Limb (tissue), 2 donors: ENCODE results near the gene SYNDIG1.
"Not testable (repeated sequence)": the region's sequence is repeated elsewhere in the genome, so short reads cannot be mapped to it uniquely, and the experiment has no call there.

Source experiments
- DNase-seq, 2 donors: peaks; one replicate each; pipeline ENCODE4 v3.0.0-alpha.2; 2016; ENCODE audit errors: extremely low spot score in 2 of 2

Gene SYNDIG1

DNA sequence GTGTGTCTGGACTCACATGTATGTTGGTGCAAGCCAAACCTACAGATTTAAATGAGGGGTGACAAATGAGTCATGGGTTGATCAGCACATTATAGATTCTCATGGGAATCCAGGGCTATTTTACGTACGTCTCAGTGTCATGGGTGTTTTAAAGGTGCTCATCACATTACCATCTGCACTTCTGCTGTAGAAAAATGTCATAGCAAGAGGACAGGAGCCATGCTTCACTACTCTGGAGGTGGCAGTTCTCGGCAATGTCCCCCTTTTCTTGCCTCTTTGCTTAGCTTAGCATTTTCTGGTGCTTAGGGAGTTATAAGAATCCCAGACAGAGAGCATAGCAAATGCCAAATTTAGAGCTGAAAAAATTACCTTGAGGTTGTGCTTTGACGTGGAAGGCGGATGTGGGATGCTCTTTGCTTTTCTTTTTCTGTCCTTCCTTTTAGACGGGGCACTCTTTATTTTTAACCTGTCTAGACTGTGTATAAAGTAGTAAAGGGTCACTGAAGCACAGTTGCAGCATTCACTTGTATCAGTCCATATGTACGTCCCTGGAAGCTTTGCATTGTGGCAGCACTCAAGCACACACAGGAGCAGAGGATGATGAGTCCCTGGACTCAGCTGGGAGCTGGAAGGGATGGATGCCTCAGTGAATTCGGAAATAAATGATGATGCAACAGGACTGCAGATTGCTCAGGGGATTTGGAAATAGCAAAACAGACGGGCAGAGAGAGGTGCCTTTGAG, 139.7 kb downstream of the SYNDIG1 start:
- no peak for DNase-seq

DNA sequence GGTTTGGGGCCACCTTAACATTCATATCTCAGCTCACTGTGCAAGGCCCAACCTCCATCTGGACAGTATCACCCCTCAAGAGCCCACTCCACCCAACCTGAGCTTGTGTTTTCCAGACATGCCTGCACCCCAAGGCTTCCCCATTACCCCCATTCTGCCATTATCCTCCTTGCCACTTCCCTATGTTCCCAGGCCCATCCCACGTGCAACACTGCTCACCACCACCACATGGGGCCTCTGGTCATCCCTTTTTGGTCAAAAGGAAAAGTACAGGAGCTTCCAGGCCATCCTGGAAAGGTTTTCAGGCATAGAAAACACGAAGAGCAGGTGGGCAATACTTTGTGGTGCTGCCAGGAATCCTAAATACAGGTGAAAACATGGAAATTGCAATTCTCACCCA, 140.3 kb downstream of the SYNDIG1 start:
- DNase-seq = no peak

DNA sequence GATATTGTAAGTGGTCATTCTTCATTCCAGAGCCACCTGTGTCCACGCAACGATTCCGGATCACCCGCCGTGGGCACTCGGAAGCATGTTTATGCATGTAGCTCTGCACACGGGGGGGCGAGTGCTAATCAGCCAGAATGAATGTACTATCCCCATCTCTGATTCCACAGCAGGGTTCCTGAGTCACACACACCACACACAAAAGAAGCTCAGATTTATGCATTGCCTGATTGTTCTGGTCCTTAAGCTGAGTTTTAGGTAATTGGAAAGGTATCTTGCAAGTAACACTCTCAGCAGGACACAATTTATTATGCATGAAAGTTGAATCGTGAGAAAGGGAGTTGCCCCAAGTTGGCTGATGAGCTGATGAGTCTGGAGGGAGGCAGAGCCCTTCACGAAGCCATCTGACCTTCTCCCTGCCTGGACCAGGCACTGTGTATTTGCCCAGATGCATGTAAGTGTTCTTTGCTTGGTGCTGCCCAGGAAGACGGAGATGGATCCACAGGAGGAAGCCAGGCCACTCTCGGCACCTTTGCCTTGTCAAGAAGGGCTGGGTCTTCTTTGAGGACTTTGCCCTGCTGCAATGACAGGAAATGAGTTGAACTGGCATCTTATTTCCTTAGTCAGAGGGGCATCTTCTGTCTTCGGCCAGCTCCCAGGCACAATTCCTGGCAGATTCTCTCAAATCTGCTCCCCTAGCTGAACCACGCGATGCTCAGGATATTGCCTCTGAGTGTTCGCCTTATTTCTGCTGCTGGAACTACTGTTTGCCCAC, 141.1 kb downstream of the SYNDIG1 start:
- no peak for DNase-seq

DNA sequence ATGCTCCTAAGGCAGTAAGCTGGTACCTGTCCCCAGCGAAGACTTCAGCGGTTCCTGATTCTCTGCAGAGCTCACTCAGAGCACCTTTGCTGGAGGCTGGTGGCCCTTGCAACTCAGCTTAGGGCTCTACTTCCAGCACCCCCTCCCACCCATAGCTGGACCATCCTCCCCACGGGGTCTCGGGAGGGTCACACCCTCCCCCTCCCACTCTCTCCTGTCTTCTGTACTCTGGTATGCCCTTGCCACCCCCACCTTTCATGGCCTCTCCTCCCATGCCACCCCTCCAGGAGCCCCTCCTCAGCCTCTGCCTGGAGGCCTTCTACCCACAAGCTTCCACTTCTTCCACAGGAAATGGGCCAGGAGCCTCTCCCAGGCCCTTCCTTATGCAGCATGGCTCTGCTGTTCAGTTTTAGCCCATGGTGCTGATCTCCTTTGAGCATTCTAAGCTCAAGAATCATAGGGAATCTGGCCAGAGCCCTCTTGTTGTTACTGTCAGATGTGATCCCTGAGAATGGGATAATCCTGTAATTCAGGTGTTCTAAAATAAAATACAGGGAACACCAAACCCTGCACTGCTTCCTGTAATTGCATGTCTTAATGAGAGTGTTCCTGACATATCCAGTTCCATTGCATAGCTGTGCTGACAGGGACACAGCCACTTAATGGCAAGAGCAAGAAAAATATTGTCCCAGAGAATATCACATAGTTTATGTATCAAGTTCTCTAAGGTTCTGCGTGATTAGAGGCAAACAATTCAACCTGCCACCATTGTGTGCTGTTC, 142.1 kb downstream of the SYNDIG1 start:
- DNase-seq = no peak

DNA sequence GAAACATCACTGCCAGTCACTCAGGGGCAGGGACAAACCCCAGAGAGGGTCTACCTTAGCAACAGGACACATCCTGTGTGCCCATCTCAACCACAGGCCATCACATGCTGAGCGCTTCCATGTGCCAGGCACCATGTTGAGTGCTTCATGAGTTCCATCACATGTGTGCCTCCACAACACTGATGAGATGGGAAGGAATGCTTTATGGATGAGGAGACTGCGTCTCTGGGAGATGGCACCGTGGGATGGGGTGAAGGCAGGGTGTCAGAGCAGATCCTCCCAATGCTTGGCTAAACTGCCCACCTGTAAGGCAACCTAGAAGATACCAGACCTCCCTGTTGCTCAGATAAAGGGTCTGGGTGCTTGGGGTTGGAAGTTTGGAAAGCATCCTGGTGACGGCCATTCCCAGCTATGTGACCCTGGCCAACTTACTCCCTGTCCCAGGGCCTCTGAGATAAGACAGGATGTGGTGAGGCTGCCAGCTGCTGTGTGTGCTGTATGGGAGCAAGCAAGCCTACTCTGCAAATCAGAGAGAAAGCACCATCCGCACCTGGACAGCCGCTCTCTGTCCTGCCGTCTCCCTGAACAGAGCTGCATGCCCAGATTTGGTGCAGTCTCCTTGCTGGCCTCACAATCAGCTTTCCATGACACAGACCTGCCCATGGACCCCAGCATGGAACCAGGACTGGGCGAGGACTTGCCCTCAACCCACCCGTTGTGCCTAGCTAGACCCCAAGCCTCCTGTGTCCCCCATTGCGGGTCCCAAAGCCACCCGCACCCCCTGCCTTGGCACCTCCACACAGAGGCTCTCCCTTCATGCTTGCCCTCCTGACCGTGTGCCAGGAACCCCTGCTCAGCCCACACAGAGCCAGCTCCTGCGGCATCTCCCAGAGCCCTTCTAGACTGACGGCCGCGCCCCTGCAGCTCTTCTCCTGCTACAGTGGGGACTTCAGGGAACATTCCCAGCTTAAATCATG, 143.7 kb downstream of the SYNDIG1 start:
- no peak for DNase-seq

DNA sequence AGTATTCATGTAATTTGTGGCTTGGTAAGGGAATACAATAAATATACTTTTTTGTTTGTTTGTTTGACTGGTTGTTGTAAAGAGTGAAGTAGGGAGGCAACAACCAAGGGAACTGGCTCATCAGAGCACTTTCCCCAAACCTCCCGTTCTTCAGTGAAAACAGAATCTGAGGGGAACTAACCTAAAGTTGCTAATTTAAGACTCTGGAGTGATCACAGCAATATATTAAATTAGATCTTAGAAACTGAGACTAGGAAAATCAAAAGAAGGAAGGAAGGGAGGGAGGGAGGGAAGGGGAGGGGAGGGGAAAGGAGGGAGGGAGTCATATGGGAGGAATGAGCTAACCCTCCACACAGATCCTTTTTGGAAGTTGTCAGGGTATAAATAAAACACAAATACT, 144.9 kb downstream of the SYNDIG1 start:
- DNase-seq = no peak

DNA sequence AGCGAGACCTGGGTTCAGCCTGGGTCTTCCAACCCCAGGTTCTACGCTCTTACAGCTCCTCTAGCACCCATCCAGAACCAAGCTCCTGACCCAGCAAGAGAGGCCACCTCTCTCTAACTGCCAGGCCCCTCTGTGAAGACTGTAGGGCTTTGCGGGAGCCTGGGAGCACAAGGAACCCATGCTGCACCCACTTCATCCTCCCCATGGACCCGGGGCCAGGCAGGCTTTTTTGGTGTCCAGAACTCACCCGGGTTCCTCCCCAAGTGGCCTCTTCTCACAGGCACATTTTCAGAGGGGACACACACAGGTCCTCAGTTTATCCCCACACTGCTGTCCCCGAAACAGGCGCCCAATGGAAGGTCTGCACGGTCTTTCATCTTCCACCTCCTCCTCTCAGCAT, 145.9 kb downstream of the SYNDIG1 start:
- DNase-seq = no peak

DNA sequence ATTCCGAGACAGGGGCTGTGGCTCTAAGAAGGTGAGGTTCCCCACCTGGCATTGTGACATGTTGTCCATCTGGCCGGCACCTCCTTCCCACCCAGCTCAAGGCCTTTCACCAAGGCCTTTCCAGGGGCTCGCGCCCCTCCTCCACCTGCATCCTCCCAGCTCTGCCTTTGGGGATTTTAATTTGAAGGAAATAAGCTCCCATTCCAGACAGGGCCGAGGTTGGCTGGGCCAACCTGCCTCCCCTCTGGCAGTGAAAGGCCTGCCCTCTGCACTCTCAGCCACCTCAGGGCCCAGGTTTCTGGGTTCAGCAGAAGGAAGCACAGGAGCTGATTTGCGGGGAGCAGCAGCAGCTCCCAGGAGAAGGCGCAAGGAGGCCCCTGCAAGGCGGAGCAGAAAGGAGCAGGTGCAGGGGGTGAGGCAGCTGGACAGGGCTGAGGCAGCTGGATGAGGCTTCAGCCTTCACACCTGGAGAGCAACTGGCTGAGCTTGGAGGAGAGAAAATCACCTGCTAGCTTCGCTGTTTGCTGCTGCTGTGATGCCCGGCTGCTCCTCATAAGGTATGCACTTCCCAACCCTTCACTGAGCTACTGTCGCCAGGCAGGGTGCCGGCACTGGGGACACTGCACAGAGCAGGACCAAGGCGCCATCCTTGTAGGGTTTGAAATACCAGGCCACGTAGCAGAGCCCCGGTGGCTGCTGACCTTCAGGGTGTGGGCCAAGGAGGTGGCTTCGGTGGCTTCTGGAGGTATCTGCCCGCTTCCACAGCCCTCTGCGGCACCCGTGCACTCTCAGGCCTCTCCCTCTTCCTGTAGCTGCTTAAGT, 147.0 kb downstream of the SYNDIG1 start:
- DNase-seq = no peak

DNA sequence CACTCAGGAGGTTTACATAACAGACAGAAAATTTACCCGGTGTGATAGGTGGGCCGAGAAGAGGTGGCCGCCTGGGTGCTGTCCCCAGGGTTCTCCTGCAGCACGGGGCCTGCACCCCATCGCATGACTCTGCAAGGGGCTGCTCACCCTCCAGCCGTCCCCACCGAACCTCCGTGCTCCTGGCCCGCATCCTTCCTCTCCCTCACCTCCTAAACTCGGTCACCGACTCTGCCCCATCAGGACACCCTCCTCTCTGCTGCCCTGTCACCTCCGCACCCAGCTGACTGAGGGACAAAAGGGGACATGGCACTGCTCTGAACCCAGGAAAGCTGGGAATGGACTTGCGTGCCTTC, 147.6 kb downstream of the SYNDIG1 start:
- DNase-seq = no peak

DNA sequence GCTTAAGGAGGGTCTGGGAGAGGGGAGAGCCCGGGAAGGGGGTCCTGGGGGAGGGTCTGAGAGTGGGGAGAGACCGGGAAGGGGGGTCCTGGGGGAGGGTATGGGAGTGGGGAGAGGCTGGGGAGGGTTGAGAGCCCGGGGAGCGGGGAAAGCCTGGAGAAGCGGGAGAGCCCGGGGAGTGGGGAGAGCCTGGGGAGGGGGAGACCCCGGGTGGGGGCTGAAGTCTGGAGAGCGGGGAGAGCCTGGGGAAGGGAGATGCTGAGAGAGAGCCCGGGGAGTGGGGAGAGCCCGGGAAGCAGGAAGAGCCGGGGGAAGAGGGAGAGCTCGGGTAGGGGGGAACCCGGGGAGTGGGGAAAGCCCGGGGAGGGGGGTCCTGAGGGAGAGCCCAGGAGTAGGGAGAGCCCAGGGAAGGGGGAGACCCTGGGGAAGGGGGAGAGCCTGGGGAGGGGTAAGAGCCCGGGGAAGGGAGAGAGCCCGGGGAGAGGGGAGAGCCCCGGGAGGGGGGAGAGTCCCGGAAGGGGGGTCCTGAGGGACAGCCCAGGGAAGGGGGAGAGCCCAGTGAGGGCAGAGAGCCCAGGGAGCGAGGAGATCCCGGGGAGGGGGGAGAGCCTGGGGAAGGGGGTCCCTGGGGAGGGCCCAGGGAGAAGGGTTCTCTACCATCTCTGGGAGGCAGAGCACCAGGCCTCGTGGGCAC, 148.5 kb downstream of the SYNDIG1 start:
- no peak for DNase-seq

DNA sequence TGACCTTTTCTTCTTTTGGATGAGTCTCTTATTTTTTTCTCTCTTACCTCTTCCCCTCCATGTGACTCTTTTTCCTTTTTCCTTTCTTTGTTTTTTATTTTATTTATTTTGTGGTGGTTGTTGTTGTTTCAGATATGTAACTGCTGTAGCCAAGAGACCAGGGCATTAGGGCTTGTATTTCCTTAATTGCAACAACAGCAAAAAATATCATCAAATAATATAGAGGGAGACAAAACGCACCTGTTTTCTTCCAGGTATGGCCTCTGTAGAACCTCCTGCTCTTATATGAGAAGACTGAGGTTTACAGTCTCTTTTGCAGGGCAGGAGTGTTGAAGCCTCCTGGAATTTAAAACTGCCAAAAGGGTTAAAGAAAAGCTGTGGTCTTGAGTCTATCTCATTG, 149.3 kb downstream of the SYNDIG1 start:
- DNase-seq = no peak

DNA sequence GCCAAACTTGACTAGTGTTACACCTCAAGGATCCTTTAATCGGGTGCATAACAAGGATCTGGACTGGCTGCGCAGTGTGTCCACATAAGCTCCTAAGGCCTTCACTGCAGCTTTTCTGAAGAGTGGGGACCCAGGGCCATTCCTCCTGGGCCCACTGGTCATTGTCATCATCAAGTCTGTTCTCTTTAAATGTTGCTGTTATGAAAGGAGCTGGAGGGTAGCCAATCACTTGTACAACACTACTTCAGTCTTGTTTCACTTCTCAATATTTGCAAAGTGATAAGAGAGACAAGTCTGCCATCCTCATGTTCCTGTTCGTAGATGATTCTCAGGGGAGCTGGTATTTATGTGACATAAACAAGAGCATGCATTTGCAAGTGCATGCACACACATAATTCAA, 149.8 kb downstream of the SYNDIG1 start:
- no peak for DNase-seq

DNA sequence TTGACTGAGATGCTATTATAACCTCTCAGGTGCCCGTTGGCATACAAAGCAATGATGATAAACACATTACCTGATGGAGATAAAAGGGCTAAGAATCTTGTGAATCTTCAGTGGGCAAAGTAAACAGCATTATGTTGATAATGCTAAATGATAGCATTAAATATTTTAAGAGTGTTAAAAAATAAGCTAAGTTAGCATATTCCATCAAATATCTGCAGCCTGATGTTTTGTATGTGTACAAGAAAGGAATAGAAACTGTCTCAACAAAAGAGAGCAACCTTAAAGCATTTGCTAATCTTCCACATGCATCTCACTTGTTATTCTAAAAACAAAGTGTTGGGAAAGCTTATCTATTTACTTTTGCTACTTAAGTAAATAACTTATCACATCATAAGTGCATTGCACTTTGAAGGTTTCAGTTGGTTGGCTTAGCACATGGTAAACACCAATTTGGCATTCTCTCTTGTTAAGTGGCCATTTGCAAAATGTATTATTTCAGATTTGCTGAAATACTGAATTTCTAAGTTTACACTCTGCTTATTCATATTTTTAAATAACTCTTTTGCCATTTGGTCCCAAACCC, 151.6 kb downstream of the SYNDIG1 start:
- no peak for DNase-seq

DNA sequence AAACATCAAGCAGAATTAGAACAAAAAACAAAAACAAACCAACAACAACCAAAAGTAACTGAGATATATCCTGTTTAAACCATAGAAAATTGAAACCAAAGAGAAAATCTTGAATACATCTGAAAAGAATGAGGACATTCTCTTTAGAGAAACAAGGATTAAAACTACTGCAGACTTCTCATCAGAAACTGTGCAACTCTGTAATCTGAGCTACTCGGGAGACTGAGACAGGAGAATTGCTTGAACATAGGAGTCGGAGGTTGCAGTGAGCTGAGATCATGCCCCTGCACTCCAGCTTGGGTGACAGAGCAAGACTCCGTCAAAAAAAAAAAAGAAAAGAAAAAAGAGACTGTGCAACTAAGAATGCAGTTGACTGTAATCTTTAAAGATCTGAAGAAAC, 153.4 kb downstream of the SYNDIG1 start:
- no peak for DNase-seq

DNA sequence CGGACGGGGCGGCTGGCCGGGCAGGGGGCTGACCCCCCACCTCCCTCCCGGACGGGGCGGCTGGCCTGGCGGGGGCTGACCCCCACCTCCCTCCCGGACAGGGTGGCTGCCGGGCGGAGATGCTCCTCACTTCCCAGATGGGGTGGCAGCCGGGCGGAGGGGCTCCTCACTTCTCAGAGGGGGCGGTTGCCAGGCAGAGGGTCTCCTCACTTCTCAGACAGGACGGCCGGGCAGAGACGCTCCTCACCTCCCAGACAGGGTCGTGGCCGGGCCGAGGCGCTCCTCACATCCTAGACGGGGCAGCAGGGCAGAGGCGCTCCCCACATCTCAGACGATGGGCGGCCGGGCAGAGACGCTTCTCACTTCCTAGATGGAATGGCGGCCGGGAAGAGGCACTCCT, 156.7 kb downstream of the SYNDIG1 start:
- not testable (repeated sequence) for DNase-seq

DNA sequence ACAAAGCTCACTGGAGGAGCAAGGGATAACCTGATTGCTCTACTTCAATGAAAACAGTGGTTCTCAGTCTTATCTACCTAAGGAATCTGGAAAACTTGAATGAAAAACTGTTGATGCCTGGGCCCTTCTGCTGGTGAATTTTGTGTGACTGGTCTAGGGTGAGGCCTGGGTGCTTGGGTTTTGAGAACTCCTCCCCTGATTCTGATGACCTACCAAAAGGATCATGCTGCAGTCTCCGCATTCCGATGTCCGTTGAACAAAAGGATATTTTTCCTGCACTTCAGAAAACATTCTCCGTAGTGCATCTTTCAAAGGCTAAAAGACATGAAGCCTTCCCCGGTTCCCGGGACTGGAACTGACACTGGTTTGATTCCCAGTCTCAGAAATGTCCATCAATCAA, 157.9 kb downstream of the SYNDIG1 start:
- no peak for DNase-seq

DNA sequence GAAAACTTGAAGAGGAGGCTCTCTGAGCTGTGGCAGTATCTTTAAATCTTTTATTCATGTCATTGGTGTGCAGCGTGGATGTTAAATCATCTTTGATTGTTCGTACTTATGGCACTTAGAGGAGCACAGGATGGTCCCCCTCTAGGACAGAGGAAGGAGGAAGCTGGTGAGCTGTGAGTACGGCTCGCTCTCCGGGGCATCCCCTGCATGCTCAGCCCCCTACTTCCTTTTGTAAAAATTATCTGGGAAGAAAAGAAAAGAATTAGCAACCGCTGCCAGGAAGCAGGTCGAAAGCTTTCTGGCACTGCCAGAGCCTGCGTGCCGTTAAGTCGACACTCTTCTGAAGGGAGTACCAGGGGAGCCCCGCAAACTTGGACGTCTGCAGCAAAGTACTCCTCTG, 158.5 kb downstream of the SYNDIG1 start:
- DNase-seq = no peak

DNA sequence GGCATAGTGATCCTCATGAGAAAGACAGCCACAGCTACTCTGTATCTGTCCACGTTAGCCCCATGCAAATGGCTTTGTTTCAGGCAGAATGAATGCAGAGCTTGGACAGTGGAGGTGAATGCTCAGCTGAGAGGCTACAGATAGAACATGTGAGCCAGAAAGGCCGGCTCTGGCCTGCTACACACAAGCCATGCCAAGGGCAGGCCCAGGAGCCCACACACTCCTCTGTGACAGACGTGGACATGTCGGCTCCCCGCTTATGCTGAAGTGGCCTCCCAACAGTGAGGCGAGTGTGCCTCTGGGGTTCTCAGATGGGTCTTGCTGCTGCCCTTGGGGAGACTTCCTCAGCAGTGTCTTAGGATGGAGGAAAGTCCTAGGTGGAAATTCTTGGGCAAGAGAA, 159.6 kb downstream of the SYNDIG1 start:
- DNase-seq = no peak

DNA sequence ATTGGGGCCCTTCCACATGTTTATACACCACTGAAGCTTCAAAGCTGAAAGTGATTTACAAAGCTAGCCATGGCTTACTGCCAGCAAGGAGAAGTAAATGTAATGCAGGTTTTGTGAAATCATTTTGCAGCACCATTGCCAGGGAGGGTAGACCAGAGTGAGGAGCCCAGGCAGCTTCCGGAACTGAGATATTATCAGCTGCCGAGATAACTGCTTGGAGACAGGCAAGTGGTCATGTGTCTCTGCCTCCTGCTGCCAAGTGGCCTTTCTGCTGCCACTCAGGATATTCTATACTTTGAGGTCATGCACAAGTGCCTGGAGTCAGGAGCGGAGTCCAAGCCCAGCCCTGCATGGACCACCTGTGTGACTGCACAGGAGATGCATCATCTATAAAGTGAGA, 160.2 kb downstream of the SYNDIG1 start:
- DNase-seq = no peak
